Middle frontal gyrus (tissue), 1 donor: ENCODE data around the gene TGM3.

ENCODE experiments used
- DNase-seq: peaks from one replicate; pipeline ENCODE4 v3.0.0-alpha.2; 2015; ENCODE audit warnings: low spot score; ENCODE audit errors: extremely low spot score

The TGM3 gene

GRCh38 chr20:2283706-2284423, 11.9 kb upstream of the TGM3 start:
- DNase-seq: no peak

DNA sequence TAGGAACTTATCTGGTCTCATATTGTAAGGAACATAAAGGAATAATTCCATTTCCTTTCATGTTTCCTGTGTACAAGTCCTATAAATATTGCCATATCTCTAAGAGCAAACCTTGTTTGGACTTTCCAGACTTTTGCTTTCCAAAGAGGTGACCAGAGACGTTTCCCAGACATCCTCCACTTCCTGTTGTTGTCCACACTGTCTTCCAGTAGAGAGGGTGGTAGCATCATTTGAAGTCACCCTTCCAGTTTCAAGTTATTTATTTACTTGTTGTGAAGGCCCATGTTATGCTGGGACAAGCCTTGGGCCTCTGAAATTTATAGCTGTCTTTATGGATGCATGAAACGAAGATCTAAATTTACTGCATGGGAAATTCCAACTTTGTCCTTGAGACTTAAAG, 10.6 kb upstream of the TGM3 start:
- no peak for DNase-seq

DNA sequence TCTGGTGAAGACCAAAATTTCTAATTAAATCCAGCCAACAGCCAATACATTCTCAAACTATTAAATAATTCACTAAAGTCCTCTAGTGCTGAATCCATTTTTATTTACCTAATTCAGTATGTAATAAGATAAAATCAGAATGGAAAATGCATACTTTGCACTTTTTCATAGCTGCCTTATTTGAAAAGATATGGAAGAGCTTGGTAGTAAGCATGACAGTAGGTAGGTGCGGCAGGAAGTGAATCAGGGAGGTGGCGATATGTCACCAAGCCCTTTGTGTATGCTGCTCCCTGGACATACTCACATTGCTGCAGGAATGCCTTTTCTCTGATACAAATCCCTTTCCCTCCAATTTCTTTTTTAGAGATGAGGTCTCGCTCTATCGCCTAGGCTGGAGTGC, 10.2 kb upstream of the TGM3 start:
- no peak for DNase-seq

DNA sequence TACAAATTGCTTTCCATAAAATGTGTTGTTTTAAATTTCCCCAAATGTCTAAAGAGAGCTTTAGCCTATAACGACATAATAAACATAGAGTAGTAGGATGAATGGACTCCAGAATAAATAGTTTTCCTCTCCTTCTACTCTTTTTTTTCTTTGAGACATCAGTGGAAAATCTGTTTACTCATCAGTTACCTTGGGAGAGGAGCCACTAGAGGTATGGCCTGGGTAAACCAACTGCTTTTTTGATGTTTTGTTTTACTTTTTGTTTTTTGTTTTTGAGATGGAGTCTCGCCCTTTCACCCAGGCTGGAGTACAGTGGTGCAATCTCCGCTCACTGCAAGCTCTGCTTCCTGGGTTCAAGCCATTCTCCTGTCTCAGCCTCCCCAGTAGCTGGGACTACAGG, 8.3 kb upstream of the TGM3 start:
- DNase-seq: no peak

GRCh38 chr20:2289475-2289874, 6.3 kb upstream of the TGM3 start:
- no peak for DNase-seq

GRCh38 chr20:2290486-2290885, 5.3 kb upstream of the TGM3 start:
- no peak for DNase-seq

- no peak for DNase-seq
Measured at GRCh38 chr20:2292416-2293110, 3.2 kb upstream of the TGM3 start.

DNA sequence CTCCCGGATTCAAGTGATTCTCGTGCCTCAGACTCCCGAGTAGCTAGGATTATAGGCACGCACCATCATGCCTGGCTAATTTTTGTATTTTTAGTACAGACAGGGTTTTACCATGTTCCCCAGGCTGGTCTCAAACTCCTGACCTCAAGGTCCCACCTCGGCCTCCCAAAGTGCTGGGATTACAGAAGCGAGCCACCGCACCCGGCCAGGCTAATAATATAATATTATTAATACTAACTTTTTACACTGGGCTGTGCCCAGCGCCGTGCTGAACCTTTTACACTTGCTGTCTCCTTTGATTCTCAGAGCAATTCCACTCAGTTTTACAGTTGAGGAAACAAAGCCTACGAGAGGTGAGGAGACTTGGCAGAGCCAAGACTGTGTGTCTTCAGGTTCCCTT, 2.3 kb upstream of the TGM3 start:
- DNase-seq: no peak

GRCh38 chr20:2293971-2294370, 1.8 kb upstream of the TGM3 start:
- no peak for DNase-seq

- DNase-seq: no peak
Measured at GRCh38 chr20:2295286-2295685, 515 bp upstream of the TGM3 start.

DNA sequence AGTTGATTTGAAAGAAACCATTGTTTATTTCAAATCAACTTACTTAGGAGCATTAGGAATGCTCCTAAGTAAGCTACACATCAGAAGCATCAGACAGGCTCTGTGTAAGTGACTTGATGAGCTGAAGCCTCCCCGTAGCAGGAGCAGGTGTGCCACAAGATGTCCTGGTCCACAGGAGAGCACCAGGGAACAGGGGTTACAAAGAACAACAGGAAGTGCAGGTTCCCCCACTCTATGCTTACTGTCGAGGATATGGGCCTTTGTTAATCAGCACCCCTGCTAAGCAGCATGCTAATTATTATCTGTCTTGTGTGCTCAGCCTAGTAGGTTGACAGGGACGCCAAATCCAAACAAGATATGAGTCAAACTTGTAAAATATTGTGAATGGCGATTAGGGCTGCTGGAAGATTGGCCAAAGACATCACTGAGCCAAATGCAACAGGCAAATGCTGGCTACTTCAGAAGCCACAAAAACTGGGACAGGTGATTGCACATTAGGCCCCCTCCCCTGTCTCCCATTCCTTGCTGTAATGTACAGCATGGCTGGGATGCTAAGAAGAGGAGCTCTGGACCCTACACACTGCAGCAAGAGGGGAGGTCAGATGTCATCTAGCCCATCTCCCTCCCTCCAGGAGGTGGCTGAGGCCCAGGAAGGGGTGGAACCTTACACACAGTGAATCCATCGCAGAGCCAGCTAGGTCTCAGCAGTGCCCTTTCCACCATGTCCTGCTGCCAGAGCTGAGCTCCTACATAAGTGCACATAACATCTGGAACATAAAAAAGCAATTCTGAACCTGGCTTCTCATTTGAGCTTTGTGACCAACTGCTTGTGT, 939 bp downstream of the TGM3 start:
- no peak for DNase-seq

DNA sequence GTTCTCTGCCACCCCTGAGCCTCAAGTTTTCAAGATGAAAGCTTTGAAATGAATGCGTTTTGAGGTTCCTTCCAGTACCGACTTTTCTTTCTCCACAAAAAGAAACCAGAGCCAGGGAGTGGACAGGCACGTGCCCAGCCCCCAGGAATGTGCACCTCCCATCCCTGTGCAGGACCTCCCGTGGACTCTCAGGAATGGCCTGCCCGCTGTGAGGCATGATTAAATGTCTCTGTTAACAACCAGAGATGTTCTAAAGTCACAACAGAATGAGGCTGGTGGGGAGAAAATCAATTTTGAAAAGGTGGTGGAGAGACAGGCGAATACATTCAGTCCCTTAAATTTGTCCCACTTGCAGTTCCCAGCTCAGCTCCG, 1.5 kb downstream of the TGM3 start:
- DNase-seq: no peak

DNA sequence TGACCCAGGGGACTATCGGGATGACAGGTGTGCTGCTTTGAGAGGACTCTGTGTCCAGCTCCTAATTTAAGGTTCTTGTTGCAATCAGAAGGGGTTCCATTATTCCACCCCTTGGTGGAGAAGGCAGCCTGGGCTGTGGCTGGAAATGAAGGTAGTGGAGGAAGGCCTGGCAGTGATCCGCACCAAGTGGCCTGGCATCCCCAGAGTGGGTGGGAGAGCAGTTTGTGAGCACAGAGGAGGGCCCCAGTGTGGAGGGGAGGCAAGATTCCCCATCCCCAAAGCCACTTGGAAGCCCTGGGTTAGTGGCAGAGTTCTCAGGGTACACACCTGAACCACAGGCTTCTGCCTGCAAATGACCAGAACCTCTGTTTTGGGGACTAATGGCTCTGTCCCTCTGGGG, 2.3 kb downstream of the TGM3 start:
- DNase-seq: no peak

GRCh38 chr20:2298701-2299100, 2.9 kb downstream of the TGM3 start:
- no peak for DNase-seq

GRCh38 chr20:2299301-2299700, 3.5 kb downstream of the TGM3 start:
- no peak for DNase-seq

GRCh38 chr20:2300002-2300401, 4.2 kb downstream of the TGM3 start:
- DNase-seq: no peak

- DNase-seq: no peak
Measured at GRCh38 chr20:2300420-2300819, 4.6 kb downstream of the TGM3 start.

- DNase-seq: no peak
Measured at GRCh38 chr20:2301164-2301622, 5.4 kb downstream of the TGM3 start.

DNA sequence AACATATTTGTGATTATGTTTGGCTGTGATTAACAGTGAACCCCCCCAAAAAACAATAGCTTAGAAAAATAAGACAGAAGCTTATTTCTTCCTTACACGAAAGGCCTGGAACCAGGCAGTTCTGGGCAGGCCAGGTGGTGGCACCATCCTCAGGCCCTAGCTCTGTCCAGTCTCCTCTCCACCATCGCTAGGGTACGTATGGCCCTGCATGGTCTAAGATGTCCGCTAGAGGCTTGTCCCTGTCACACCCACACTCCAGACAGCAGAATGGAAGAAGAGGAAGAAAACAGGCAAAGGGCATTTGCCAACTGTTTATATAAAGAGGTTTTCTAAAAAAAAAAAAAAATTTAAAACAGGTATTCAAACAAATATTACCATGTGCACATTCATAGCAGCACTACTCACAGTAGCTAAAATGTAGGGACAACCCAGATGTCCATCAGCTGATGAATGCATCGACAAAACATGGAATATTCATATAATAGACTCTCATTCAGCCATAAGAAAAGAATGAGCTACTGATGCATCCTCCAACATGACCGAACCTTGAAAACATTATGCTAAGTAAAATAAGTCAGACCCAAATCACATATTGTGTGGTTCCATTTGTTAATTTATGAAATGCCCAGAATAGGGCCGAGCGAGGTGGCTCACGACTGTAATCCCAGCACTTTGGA, 6.7 kb downstream of the TGM3 start:
- DNase-seq: no peak

GRCh38 chr20:2303673-2304072, 7.9 kb downstream of the TGM3 start:
- DNase-seq: no peak

GRCh38 chr20:2304180-2304579, 8.4 kb downstream of the TGM3 start:
- DNase-seq: no peak

GRCh38 chr20:2305029-2305428, 9.2 kb downstream of the TGM3 start:
- DNase-seq: no peak
